HepG2 (cell line): ENCODE measurements around the gene ALMS1. TPM values are rescaled to one million over a fixed set of nuclear protein-coding genes. Genes with fewer than 3 reads are reported as not detected.

Source experiments
- FOXA1 ChIP-seq, 2 experiments: fragments of 450-650 bp in 1 of 2; sonication (generic) in 1 of 2; formaldehyde crosslinking in 1 of 2; IDR thresholded peaks; 2 replicates each; pipeline versions ENCODE4 v1.4.0 to v1.6.1; 2016 to 2020; ENCODE audit warnings: missing genetic modification reagents in 1 of 2
- IRF2 ChIP-seq: IDR thresholded peaks from 2 replicates; pipeline ENCODE4 v1.6.1; 2018; ENCODE audit warnings: missing genetic modification reagents, missing compliant biosample characterization
- MTA3 ChIP-seq: sonication (generic); formaldehyde crosslinking; IDR thresholded peaks from 2 replicates; pipeline ENCODE4 v1.4.0; 2020; ENCODE audit warnings: missing genetic modification reagents
- POLR2AphosphoS5 ChIP-seq: IDR thresholded peaks from 2 replicates; pipeline ENCODE4 v1.6.1; 2012; ENCODE audit warnings: low read depth, low read length
- RBFOX2 ChIP-seq: fragments of 200-400 bp; formaldehyde crosslinking; IDR thresholded peaks from 2 replicates; pipeline ENCODE4 v1.6.1; 2017; ENCODE audit warnings: low read depth, mild to moderate bottlenecking, low read length
- SP140L ChIP-seq: sonication (generic); formaldehyde crosslinking; IDR thresholded peaks from 2 replicates; pipeline ENCODE4 v1.4.0; 2020; ENCODE audit warnings: missing genetic modification reagents, borderline replicate concordance
- TMF1 ChIP-seq: sonication (generic); formaldehyde crosslinking; IDR thresholded peaks from 2 replicates; pipeline ENCODE4 v1.8.1; 2022; ENCODE audit warnings: low read depth, missing genetic modification reagents
- TRIM24 ChIP-seq: sonication (generic); formaldehyde crosslinking; IDR thresholded peaks from 2 replicates; pipeline ENCODE4 v1.8.0; 2022; ENCODE audit warnings: mild to moderate bottlenecking, missing genetic modification reagents
- ZC3H13 ChIP-seq: sonication (generic); formaldehyde crosslinking; IDR thresholded peaks from 2 replicates; pipeline ENCODE4 v1.8.1; 2023; ENCODE audit warnings: mild to moderate bottlenecking, missing genetic modification reagents, moderate library complexity
- ZNF10 ChIP-seq: sonication (generic); formaldehyde crosslinking; IDR thresholded peaks from 2 replicates; pipeline ENCODE4 v1.4.0; 2020; ENCODE audit warnings: mild to moderate bottlenecking, low read depth, missing genetic modification reagents, borderline replicate concordance
- ZNF160 ChIP-seq: sonication (generic); formaldehyde crosslinking; IDR thresholded peaks from 2 replicates; pipeline ENCODE4 v1.8.0; 2022; ENCODE audit warnings: mild to moderate bottlenecking, inconsistent platforms, missing genetic modification reagents
- ZNF230 ChIP-seq: sonication (generic); formaldehyde crosslinking; IDR thresholded peaks from 2 replicates; pipeline ENCODE4 v1.4.0; 2020; ENCODE audit warnings: mild to moderate bottlenecking, missing genetic modification reagents
- polyA plus RNA-seq, 8 experiments: library from polyadenylated mRNA; depleted of rRNA in 3 of 8; stranded (reverse) in 7 of 8; unstranded in 1 of 8; fragments of >200 nt; fragmentation: Illumina TruSeq in 4 of 8; extraction: Trizol in 4 of 8; gene quantifications; 2 replicates each; pipeline versions ENCODE4 v1.2.1 to v1.2.3, GENCODE V29; 2011 to 2016; ENCODE audit warnings: low read depth in 4 of 8, missing spikeins in 1 of 8, mixed read lengths in 1 of 8; ENCODE audit not compliant: insufficient read depth in 1 of 8
- total RNA-seq, 5 experiments: library from RNA; depleted of rRNA; stranded (reverse); fragments of >200 nt; fragmentation: Illumina TruSeq; extraction: Trizol; gene quantifications; 2 replicates each; pipeline ENCODE4 v1.2.3, GENCODE V29; 2016; ENCODE audit warnings: low read depth in 1 of 5
- TF ChIP-seq, protein P1 (sequence below): conservative IDR thresholded peaks from 2 replicates; pipeline ENCODE4 v1.6.1; 2018; ENCODE audit warnings: missing genetic modification reagents
- TF ChIP-seq, protein P2 (sequence below): sonication (generic); formaldehyde crosslinking; IDR thresholded peaks from 2 replicates; pipeline ENCODE4 v1.4.0; 2020; ENCODE audit warnings: mild to moderate bottlenecking, missing genetic modification reagents
- TF ChIP-seq, protein P3 (sequence below): sonication (generic); formaldehyde crosslinking; IDR thresholded peaks from 2 replicates; pipeline ENCODE4 v1.8.1; 2023; ENCODE audit warnings: mild to moderate bottlenecking, inconsistent platforms, moderate library complexity, missing genetic modification reagents, borderline replicate concordance
- TF ChIP-seq, protein P4 (sequence below): IDR thresholded peaks from 2 replicates; pipeline ENCODE4 v1.6.1; 2016; ENCODE audit warnings: missing biosample characterization, missing genetic modification reagents, low read depth

ALMS1 gene
- total and polyA plus RNA-seq, 2 of the 13 experiments (the other 11 are each of a cell fraction or from before 2014, with no cell fraction given), result 12.9 to 21.2 TPM

DNA sequence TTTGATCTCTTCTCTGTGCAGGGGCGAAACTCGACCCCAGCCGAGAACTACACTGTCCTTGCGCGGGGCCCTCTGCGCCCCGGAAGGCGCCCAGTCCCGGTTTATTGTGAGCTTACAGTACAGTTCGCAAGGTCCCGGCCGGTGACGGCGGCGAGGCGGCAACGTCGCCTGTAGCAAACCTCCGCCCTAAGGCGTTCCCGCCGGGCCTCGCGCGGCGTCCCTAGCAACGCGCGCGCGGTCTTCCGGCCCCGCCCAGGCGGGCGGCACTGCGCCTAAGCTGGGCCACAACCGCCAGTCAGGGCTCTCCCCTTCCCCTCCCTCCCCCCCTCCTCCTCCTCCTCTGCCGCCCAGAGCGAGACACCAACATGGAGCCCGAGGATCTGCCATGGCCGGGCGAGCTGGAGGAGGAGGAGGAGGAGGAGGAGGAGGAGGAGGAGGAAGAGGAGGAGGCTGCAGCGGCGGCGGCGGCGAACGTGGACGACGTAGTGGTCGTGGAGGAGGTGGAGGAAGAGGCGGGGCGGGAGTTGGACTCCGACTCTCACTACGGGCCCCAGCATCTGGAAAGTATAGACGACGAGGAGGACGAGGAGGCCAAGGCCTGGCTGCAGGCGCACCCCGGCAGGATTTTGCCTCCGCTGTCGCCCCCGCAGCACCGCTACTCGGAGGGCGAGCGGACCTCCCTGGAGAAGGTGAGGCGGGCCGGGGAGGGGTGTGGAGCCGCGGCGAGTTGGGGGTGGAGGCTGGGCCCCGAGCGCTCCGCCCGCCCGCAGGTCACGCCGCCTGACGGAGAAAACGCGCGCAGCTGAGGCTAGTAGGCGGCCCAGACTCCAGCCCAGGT is at the start of gene ALMS1 (continued):
- TF ChIP-seq IRF2, result 0 out of 2 replicates have a peak, but pooled peaks have one; percentile 35
- TF ChIP-seq ZNF160, result peak; percentile 34; the same call in 1 of the 2 replicates
- TF ChIP-seq SP140L (CRISPR knock-in tag), result no peak
- TF ChIP-seq, protein P1, sequence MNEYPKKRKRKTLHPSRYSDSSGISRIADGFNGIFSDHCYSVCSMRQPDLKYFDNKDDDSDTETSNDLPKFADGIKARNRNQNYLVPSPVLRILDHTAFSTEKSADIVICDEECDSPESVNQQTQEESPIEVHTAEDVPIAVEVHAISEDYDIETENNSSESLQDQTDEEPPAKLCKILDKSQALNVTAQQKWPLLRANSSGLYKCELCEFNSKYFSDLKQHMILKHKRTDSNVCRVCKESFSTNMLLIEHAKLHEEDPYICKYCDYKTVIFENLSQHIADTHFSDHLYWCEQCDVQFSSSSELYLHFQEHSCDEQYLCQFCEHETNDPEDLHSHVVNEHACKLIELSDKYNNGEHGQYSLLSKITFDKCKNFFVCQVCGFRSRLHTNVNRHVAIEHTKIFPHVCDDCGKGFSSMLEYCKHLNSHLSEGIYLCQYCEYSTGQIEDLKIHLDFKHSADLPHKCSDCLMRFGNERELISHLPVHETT, result peak; percentile 77
- 0 out of 2 replicates have a peak, but pooled peaks have one; percentile 52 for TF ChIP-seq ZNF230 (CRISPR knock-in tag)
- TF ChIP-seq, protein P2, sequence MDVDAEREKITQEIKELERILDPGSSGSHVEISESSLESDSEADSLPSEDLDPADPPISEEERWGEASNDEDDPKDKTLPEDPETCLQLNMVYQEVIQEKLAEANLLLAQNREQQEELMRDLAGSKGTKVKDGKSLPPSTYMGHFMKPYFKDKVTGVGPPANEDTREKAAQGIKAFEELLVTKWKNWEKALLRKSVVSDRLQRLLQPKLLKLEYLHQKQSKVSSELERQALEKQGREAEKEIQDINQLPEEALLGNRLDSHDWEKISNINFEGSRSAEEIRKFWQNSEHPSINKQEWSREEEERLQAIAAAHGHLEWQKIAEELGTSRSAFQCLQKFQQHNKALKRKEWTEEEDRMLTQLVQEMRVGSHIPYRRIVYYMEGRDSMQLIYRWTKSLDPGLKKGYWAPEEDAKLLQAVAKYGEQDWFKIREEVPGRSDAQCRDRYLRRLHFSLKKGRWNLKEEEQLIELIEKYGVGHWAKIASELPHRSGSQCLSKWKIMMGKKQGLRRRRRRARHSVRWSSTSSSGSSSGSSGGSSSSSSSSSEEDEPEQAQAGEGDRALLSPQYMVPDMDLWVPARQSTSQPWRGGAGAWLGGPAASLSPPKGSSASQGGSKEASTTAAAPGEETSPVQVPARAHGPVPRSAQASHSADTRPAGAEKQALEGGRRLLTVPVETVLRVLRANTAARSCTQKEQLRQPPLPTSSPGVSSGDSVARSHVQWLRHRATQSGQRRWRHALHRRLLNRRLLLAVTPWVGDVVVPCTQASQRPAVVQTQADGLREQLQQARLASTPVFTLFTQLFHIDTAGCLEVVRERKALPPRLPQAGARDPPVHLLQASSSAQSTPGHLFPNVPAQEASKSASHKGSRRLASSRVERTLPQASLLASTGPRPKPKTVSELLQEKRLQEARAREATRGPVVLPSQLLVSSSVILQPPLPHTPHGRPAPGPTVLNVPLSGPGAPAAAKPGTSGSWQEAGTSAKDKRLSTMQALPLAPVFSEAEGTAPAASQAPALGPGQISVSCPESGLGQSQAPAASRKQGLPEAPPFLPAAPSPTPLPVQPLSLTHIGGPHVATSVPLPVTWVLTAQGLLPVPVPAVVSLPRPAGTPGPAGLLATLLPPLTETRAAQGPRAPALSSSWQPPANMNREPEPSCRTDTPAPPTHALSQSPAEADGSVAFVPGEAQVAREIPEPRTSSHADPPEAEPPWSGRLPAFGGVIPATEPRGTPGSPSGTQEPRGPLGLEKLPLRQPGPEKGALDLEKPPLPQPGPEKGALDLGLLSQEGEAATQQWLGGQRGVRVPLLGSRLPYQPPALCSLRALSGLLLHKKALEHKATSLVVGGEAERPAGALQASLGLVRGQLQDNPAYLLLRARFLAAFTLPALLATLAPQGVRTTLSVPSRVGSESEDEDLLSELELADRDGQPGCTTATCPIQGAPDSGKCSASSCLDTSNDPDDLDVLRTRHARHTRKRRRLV (CRISPR knock-in tag), result no peak
- TF ChIP-seq ZNF10 (CRISPR knock-in tag), result no peak
- TF ChIP-seq TRIM24 (CRISPR knock-in tag), result no peak
- TF ChIP-seq, protein P3, sequence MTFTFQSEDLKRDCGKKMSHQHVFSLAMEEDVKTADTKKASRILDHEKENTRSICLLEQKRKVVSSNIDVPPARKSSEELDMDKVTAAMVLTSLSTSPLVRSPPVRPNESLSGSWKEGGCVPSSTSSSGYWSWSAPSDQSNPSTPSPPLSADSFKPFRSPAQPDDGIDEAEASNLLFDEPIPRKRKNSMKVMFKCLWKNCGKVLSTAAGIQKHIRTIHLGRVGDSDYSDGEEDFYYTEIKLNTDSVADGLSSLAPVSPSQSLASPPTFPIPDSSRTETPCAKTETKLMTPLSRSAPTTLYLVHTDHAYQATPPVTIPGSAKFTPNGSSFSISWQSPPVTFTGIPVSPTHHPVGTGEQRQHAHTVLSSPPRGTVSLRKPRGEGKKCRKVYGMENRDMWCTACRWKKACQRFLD (CRISPR knock-in tag), result peak; percentile 88; the same call in 1 of the 2 replicates
- TF ChIP-seq ZC3H13 (CRISPR knock-in tag), result peak; percentile 59; the same call in 1 of the 2 replicates
- TF ChIP-seq POLR2AphosphoS5, result peak; percentile 58; the same call in 1 of the 2 replicates
- no peak for TF ChIP-seq MTA3 (CRISPR knock-in tag)
- no peak for TF ChIP-seq FOXA1 (IDR thresholded peaks at IDR 0.05)
- TF ChIP-seq FOXA1 (CRISPR knock-in tag; IDR thresholded peaks at IDR 0.05), result no peak
- TF ChIP-seq, protein P4, sequence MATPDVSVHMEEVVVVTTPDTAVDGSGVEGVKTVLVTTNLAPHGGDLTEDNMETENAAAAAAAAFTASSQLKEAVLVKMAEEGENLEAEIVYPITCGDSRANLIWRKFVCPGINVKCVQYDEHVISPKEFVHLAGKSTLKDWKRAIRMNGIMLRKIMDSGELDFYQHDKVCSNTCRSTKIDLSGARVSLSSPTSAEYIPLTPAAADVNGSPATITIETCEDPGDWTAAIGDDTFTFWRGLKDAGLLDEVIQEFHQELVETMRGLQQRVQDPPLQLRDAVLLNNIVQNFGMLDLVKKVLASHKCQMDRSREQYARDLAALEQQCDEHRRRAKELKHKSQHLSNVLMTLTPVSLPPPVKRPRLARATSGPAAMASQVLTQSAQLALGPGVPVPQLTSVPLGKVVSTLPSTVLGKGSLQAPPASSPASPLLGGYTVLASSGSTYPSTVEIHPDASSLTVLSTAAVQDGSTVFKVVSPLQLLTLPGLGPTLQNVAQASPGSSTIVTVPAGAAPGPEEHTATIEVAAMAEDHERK, result peak; percentile 25; the same call in 1 of the 2 replicates
- peak; percentile 84 for TF ChIP-seq RBFOX2
- no peak for TF ChIP-seq TMF1 (CRISPR knock-in tag)
